ENCODE data around the gene SSR2. TPM values are rescaled to one million over a fixed set of nuclear protein-coding genes. Genes with fewer than 3 reads are reported as not detected.

The SSR2 gene
- total and polyA plus RNA-seq, 8 donors, result 160 to 243 (median 202) TPM

- WGBS, 2 donors, result 88% methylated on average over 18 of the region's 18 CpGs
- Histone ChIP-seq H3K36me3 (peaks cover 0 to 39% (median 2%) of the 10 kb centered on the region in 3 donors), H3K4me1 (no peaks in the 10 kb centered on the region), H3K9me3 (no peaks in the 10 kb centered on the region), H3K27ac (no peak overlapping the region), H3K27me3 (no peaks in the 10 kb centered on the region), H3K4me3 (no peak overlapping the region)
- ATAC-seq (peak in 1 of 4 donors; percentile 24), FAIRE-seq (no peak), DNase-seq (no peak)
- no peak for TF ChIP-seq CTCF (IDR thresholded peaks at IDR 0.05)
- intact Hi-C loops (cut with DNase I), result no loop called here
Measured at GRCh38 chr1:155962599-155963211, 58.0 kb downstream of the SSR2 start.

- Histone ChIP-seq H3K4me3 (no peak overlapping the region), H3K4me1 (no peaks in the 10 kb centered on the region), H3K9me3 (no peaks in the 10 kb centered on the region), H3K36me3 (peaks cover 0 to 45% (median 2%) of the 10 kb centered on the region in 3 donors), H3K27me3 (no peaks in the 10 kb centered on the region), H3K27ac (no peak overlapping the region)
- DNase-seq (no peak), FAIRE-seq (no peak), ATAC-seq (peak in 3 of 4 donors; percentile 33 to 56 (median 45))
- WGBS, 2 donors, result 73 to 75% methylated on average over 14 of the region's 14 CpGs
- TF ChIP-seq CTCF (IDR thresholded peaks at IDR 0.05), result no peak
- intact Hi-C loops (cut with DNase I), result no loop called here
Measured at GRCh38 chr1:155961937-155962336, 58.8 kb downstream of the SSR2 start.

GRCh38 chr1:155960081-155960745 lies 60.5 kb downstream of the SSR2 start:
- WGBS, 2 donors, result 92 to 95% methylated on average over 3 of the region's 3 CpGs
- Histone ChIP-seq H3K4me1 (no peaks in the 10 kb centered on the region), H3K36me3 (peaks cover 0 to 44% (median 2%) of the 10 kb centered on the region in 3 donors), H3K4me3 (no peak overlapping the region), H3K27ac (no peak overlapping the region), H3K9me3 (no peaks in the 10 kb centered on the region), H3K27me3 (no peaks in the 10 kb centered on the region)
- DNase-seq (no peak), ATAC-seq (no peak), FAIRE-seq (no peak)
- TF ChIP-seq CTCF (IDR thresholded peaks at IDR 0.05), result no peak
- intact Hi-C loops (cut with DNase I), result no loop called here

Other genes with a start within 250 kb of the SSR2 start
- 10 to 100 TPM; 18.5 to 30.5 (median 22.5) TPM for gene GON4L, start 163.7 kb downstream of the SSR2 start, total RNA-seq
- gene GON4L, start 163.7 kb downstream of the SSR2 start, polyA plus RNA-seq, result 10 to 100 TPM; 31.2 to 32.3 TPM
- 1 to 10 TPM in 4 of 6 donors, under 1 TPM in 2; 0.83 to 5.1 (median 1.5) TPM for gene SYT11, start 161.4 kb downstream of the SSR2 start, total RNA-seq
- gene SYT11, start 161.4 kb downstream of the SSR2 start, polyA plus RNA-seq, result 1 to 10 TPM in 1 of 2 donors, under 1 TPM in 1; 0.46 to 5.8 TPM
- gene RIT1, start 109.6 kb downstream of the SSR2 start, total RNA-seq, result 10 to 100 TPM in 3 of 6 donors, 1 to 10 TPM in 3; 5.7 to 15.1 (median 9.2) TPM
- gene RIT1, start 109.6 kb downstream of the SSR2 start, polyA plus RNA-seq, result 1 to 10 TPM; 4.2 to 7.7 TPM
- gene KHDC4, start 86.5 kb downstream of the SSR2 start, total RNA-seq, result 10 to 100 TPM; 11.9 to 24.3 (median 15.5) TPM
- gene KHDC4, start 86.5 kb downstream of the SSR2 start, polyA plus RNA-seq, result 10 to 100 TPM; 29.3 to 32.8 TPM
- gene RXFP4, start 79.3 kb downstream of the SSR2 start, total RNA-seq, result under 1 TPM in 1 of 6 donors, not detected in 5; 0.12 TPM
- gene RXFP4, start 79.3 kb downstream of the SSR2 start, polyA plus RNA-seq, result under 1 TPM in 1 of 2 donors, not detected in 1; 0.19 TPM
- 10 to 100 TPM; 10.3 to 39.0 (median 23.8) TPM for gene ARHGEF2, start 42.4 kb downstream of the SSR2 start, total RNA-seq
- 10 to 100 TPM; 17.8 to 20.2 TPM for gene ARHGEF2, start 42.4 kb downstream of the SSR2 start, polyA plus RNA-seq
- gene UBQLN4, start 32.8 kb upstream of the SSR2 start, total RNA-seq, result 10 to 100 TPM; 14.1 to 28.2 (median 16.9) TPM
- gene UBQLN4, start 32.8 kb upstream of the SSR2 start, polyA plus RNA-seq, result 10 to 100 TPM; 18.6 to 24.4 TPM
- 10 to 100 TPM; 31.7 to 40.1 (median 32.1) TPM for gene LAMTOR2, start 33.8 kb upstream of the SSR2 start, total RNA-seq
- 10 to 100 TPM; 59.4 to 60.1 TPM for gene LAMTOR2, start 33.8 kb upstream of the SSR2 start, polyA plus RNA-seq
- 10 to 100 TPM; 29.0 to 51.1 (median 34.6) TPM for gene RAB25, start 40.2 kb upstream of the SSR2 start, total RNA-seq
- 10 to 100 TPM; 56.3 to 81.6 TPM for gene RAB25, start 40.2 kb upstream of the SSR2 start, polyA plus RNA-seq
- 1 to 10 TPM in 2 of 6 donors, under 1 TPM in 4; 0.12 to 3.1 (median 0.65) TPM for gene MEX3A, start 61.5 kb upstream of the SSR2 start, total RNA-seq
- gene MEX3A, start 61.5 kb upstream of the SSR2 start, polyA plus RNA-seq, result under 1 TPM; 0.19 to 0.76 TPM
- gene LMNA, start 93.8 kb upstream of the SSR2 start, total RNA-seq, result 100 to 1,000 TPM in 3 of 6 donors, 10 to 100 TPM in 3; 59.4 to 119 (median 92.7) TPM
- 100 to 1,000 TPM in 1 of 2 donors, 10 to 100 TPM in 1; 96.7 to 111 TPM for gene LMNA, start 93.8 kb upstream of the SSR2 start, polyA plus RNA-seq
- 1 to 10 TPM; 2.6 to 7.0 (median 4.5) TPM for gene SEMA4A, start 132.6 kb upstream of the SSR2 start, total RNA-seq
- 1 to 10 TPM; 4.4 to 5.4 TPM for gene SEMA4A, start 132.6 kb upstream of the SSR2 start, polyA plus RNA-seq
- 1 to 10 TPM; 4.0 to 9.9 (median 6.7) TPM for gene SLC25A44, start 173.2 kb upstream of the SSR2 start, total RNA-seq
- gene SLC25A44, start 173.2 kb upstream of the SSR2 start, polyA plus RNA-seq, result 10 to 100 TPM in 1 of 2 donors, 1 to 10 TPM in 1; 4.3 to 11.4 TPM
- gene PMF1, start 192.1 kb upstream of the SSR2 start, total RNA-seq, result 10 to 100 TPM; 15.8 to 28.8 (median 21.9) TPM
- gene PMF1, start 192.1 kb upstream of the SSR2 start, polyA plus RNA-seq, result 10 to 100 TPM; 69.7 to 79.7 TPM
- 1 to 10 TPM in 2 of 6 donors, under 1 TPM in 4; 0.60 to 1.7 (median 0.80) TPM for gene BGLAP, start 221.2 kb upstream of the SSR2 start, total RNA-seq
- 1 to 10 TPM; 2.9 to 4.8 TPM for gene BGLAP, start 221.2 kb upstream of the SSR2 start, polyA plus RNA-seq
- gene PAQR6, start 227.1 kb upstream of the SSR2 start, total RNA-seq, result 1 to 10 TPM in 2 of 6 donors, under 1 TPM in 4; 0.51 to 1.3 (median 0.67) TPM
- gene PAQR6, start 227.1 kb upstream of the SSR2 start, polyA plus RNA-seq, result 1 to 10 TPM; 3.5 to 5.6 TPM

Measured in pancreas (tissue), 10 donors.